ENCODE data around the gene WFIKKN1. TPM values are rescaled to one million over a fixed set of nuclear protein-coding genes. Genes with fewer than 3 reads are reported as not detected.
A peak's percentile ranks its signal among the peaks of the same experiment; 100 is the strongest.

WFIKKN1 gene
- total and polyA plus RNA-seq, 2 of the 4 experiments (the other 2 are of a cell fraction) = 0.10 TPM; not detected in 1

- no peak overlapping the region for H3K4me2 ChIP-seq (ENCODE audit: low read depth, low read length)
- no TSS peak for BruUV-seq (replicated peaks)
- H3K79me1 ChIP-seq (ENCODE audit: low read depth in 1 of 2, low read length in 2 of 2) = peaks cover 20 to 76% of the 10 kb centered on the region in 2 experiments
- no peak overlapping the region for H2BK120ac ChIP-seq (ENCODE audit: low read depth, low read length)
- no peak overlapping the region for H2BK5ac ChIP-seq (ENCODE audit: low read depth, low read length, poor library complexity, severe bottlenecking)
- no peak overlapping the region for H4K8ac ChIP-seq (ENCODE audit: low read depth in 2 of 2, low read length in 2 of 2)
- peak overlapping the region; percentile 42 for H2AK9ac ChIP-seq (replicated peaks; ENCODE audit: low read depth, low read length, poor library complexity)
- H4K91ac ChIP-seq (ENCODE audit: insufficient read depth, low read depth, low read length) = no peak overlapping the region
- no peak overlapping the region for H2AK5ac ChIP-seq (ENCODE audit: low read depth, low read length)
- in situ Hi-C loops (cut with MboI; ENCODE audit: low sequenced_read_pairs) = no loop called here
- H3K23ac ChIP-seq (ENCODE audit: low read depth, low read length) = no peak overlapping the region
- ATAC-seq (ENCODE audit: low read depth) (no peak), DNase-seq (no peak)
- H4K5ac ChIP-seq (ENCODE audit: low read depth, low read length) = no peak overlapping the region
- H3K14ac ChIP-seq (replicated peaks; ENCODE audit: low read depth, low read length) = no peak overlapping the region
- H3K27me3 ChIP-seq (ENCODE audit: control insufficient read depth, insufficient read depth, low read length) = no peaks in the 10 kb centered on the region
- no peak overlapping the region for H3K56ac ChIP-seq (ENCODE audit: extremely low read depth, insufficient read depth, low read length)
- intact Hi-C loops (cut with micrococcal nuclease) = no loop called here
- ChIA-PET CTCF (no interaction called here), POLR2A (ENCODE audit: unreplicated experiment) (no interaction called here)
- no peak overlapping the region for H3K18ac ChIP-seq (ENCODE audit: low read depth, low read length)
- H2BK20ac ChIP-seq (ENCODE audit: low read depth, low read length) = no peak overlapping the region
- H2BK15ac ChIP-seq (ENCODE audit: low read depth, low read length) = no peak overlapping the region
- TF ChIP-seq MAZ (IDR thresholded peaks at IDR 0.05; ENCODE audit: borderline replicate concordance, low read depth, low read length) (no peak), POLR2A (IDR thresholded peaks at IDR 0.05; ENCODE audit: low read depth, low read length) (no peak), NFE2L2 (IDR thresholded peaks at IDR 0.05; ENCODE audit: low read depth, low read length) (no peak), CHD1 (IDR thresholded peaks at IDR 0.05; ENCODE audit: low read depth, low read length) (no peak), RAD21 (IDR thresholded peaks at IDR 0.05; ENCODE audit: low read length) (no peak), FOS (IDR thresholded peaks at IDR 0.05; ENCODE audit: low read depth, low read length) (no peak), ELK1 (IDR thresholded peaks at IDR 0.05; ENCODE audit: borderline replicate concordance, low read depth, low read length) (no peak)
- no peak overlapping the region for H3K9ac ChIP-seq (ENCODE audit: low read depth, low read length)
- peaks cover 6% of the 10 kb centered on the region; the same call in 1 of the 2 replicates for H3K36me3 ChIP-seq (ENCODE audit: control insufficient read depth, insufficient read depth, low read length)
- dilution Hi-C loops (cut with HindIII; ENCODE audit: low sequenced_read_pairs, unreplicated experiment) = no loop called here
- H2AFZ ChIP-seq (replicated peaks; ENCODE audit: low read length, poor library complexity) = no peak overlapping the region
- no peak overlapping the region for H3K27ac ChIP-seq (ENCODE audit: insufficient read depth, low read length)
- H3K4me3 ChIP-seq (ENCODE audit: insufficient read depth, low read depth, low read length) = no peak overlapping the region
- H3K4ac ChIP-seq (ENCODE audit: low read depth, low read length) = no peak overlapping the region
- H4K20me1 ChIP-seq (ENCODE audit: insufficient read depth, low read length) = peaks cover 27% of the 10 kb centered on the region
- no peaks in the 10 kb centered on the region for H3K4me1 ChIP-seq (ENCODE audit: control insufficient read depth, insufficient read depth, low read length)
- H3K9me3 ChIP-seq (ENCODE audit: control insufficient read depth, insufficient read depth, low read length) = no peaks in the 10 kb centered on the region
- 93% methylated on average over 16 of the region's 43 CpGs; no CpG with 5 or more reads in 1 of the 2 experiments for WGBS, 2 experiments (ENCODE audit: extremely low coverage in 2 of 2, insufficient read length in 1 of 2)
- H3K9me1 ChIP-seq (ENCODE audit: insufficient read depth, low read length) = 0 out of 2 replicates have a peak, but pooled peaks cover 4% of the 10 kb centered on the region
Observed at GRCh38 chr16:598823-599739, 31.7 kb upstream of the WFIKKN1 start.
